HepG2 (cell line): ENCODE results near the gene EPC1. TPM values are rescaled to one million over a fixed set of nuclear protein-coding genes. Genes with fewer than 3 reads are reported as not detected.

Source experiments
- ATAC-seq: fragments of 200-7000 bp; cut with Tn5 transposase; 3 replicates; pipeline ENCODE4 v1.9.1; 2020; ENCODE audit warnings: mild to moderate bottlenecking, moderate library complexity
- BruUV-seq: library from RNA; stranded (reverse); fragments of 400-500 nt; replicated peaks from 2 replicates; lab custom pipeline; 2021; lab: Mats Ljungman, UMichigan
- CTCF ChIA-PET: fragments of 300-600 bp; formaldehyde crosslinking; extraction: SDS; loops from one replicate; lab custom pipeline; 2021; ENCODE audit warnings: low total read pairs, inconsistent platforms, low intra/inter-chr PET ratio; lab: Yijun Ruan, JAX
- POLR2A ChIA-PET: fragments of 350-600 bp; sonication (Branson Sonifier 250); formaldehyde crosslinking; loops from one replicate; lab custom pipeline; 2020; ENCODE audit warnings: antibody characterized with exemption, inconsistent platforms; lab: Yijun Ruan, JAX
- DNase-seq: peaks from one replicate; pipeline ENCODE4 v3.0.0-alpha.2; 2015; ENCODE audit warnings: low spot score
- FAIRE-seq: peaks from 3 replicates; lab custom pipeline; 2011; peaks lifted over from hg19 to GRCh38; lab: Jason Lieb, UNC
- H2AFZ ChIP-seq: one replicate; pipeline ENCODE4 v1.6.1; 2011; ENCODE audit warnings: low read length, inconsistent platforms
- H3K27ac ChIP-seq: fragments of 300-600 bp; 3 replicates; pipeline ENCODE4 v1.8.0; 2011; ENCODE audit warnings: mixed run types, mild to moderate bottlenecking, mixed read lengths, low read length, inconsistent platforms; ENCODE audit not compliant: insufficient read depth; ENCODE audit errors: extremely low read length
- H3K27me3 ChIP-seq, 2 experiments: fragments of 200-600 bp in 1 of 2; 2 replicates in 1 of 2; 3 replicates in 1 of 2; pipeline versions ENCODE4 v1.6.0 to v1.8.0; 2011; ENCODE audit warnings: low read length in 2 of 2, mild to moderate bottlenecking in 2 of 2, moderate library complexity in 2 of 2, inconsistent platforms in 1 of 2; ENCODE audit not compliant: insufficient read depth in 2 of 2, control insufficient read depth in 1 of 2
- H3K36me3 ChIP-seq, 2 experiments: fragments of 200-600 bp in 1 of 2; replicated peaks in 1 of 2; 2 replicates in 1 of 2; 3 replicates in 1 of 2; pipeline versions ENCODE4 v1.5.1 to v1.8.0; 2011; ENCODE audit warnings: low read length in 2 of 2, inconsistent platforms in 1 of 2; ENCODE audit not compliant: insufficient read depth in 2 of 2, control insufficient read depth in 1 of 2
- H3K4me1 ChIP-seq: 2 replicates; pipeline ENCODE4 v1.5.1; 2012; ENCODE audit warnings: low read length, inconsistent platforms; ENCODE audit not compliant: insufficient read depth
- H3K4me2 ChIP-seq: 2 replicates; pipeline ENCODE4 v1.6.0; 2011; ENCODE audit warnings: low read depth, low read length, inconsistent platforms
- H3K4me3 ChIP-seq, 3 experiments: fragments of 200-600 bp in 1 of 3; sonication (generic), shearing (Covaris generic) in 1 of 3; replicated peaks in 1 of 3; 2 replicates each; pipeline ENCODE4 v1.5.1; 2011 to 2016; ENCODE audit warnings: low read length in 3 of 3, inconsistent platforms in 2 of 3, low read depth in 2 of 3, mild to moderate bottlenecking in 2 of 3, control low read depth in 1 of 3, mixed read lengths in 1 of 3; ENCODE audit not compliant: insufficient read depth in 1 of 3
- H3K79me2 ChIP-seq: one replicate; pipeline ENCODE4 v1.6.1; 2011; ENCODE audit warnings: low read length, inconsistent platforms; ENCODE audit not compliant: insufficient read depth
- H3K9ac ChIP-seq: 2 replicates; pipeline ENCODE4 v1.6.0; 2011; ENCODE audit warnings: mild to moderate bottlenecking, low read depth, low read length, inconsistent platforms; ENCODE audit not compliant: insufficient read depth
- H3K9me3 ChIP-seq: 2 replicates; pipeline ENCODE4 v1.5.1; 2012; ENCODE audit warnings: mild to moderate bottlenecking, low read length
- H4K20me1 ChIP-seq: 2 replicates; pipeline ENCODE4 v1.6.0; 2011; ENCODE audit warnings: inconsistent platforms, mild to moderate bottlenecking, low read length, moderate library complexity; ENCODE audit not compliant: insufficient read depth
- CBX1 ChIP-seq: IDR thresholded peaks from one replicate; pipeline ENCODE4 v1.6.1; 2016; ENCODE audit warnings: antibody characterized with exemption, low read depth
- CCAR2 ChIP-seq: fragments of 200-400 bp; formaldehyde crosslinking; optimal IDR thresholded peaks from 2 replicates; pipeline ENCODE3; 2018; ENCODE audit warnings: low read depth, mild to moderate bottlenecking, low read length, moderate library complexity
- HHEX ChIP-seq: IDR thresholded peaks from 2 replicates; pipeline ENCODE4 v1.6.1; 2016; ENCODE audit warnings: control low read depth
- MAF1 ChIP-seq: sonication (generic); formaldehyde crosslinking; IDR thresholded peaks from 2 replicates; pipeline ENCODE4 v1.5.0; 2020; ENCODE audit warnings: missing genetic modification reagents, borderline replicate concordance
- NFATC3 ChIP-seq: sonication (generic); formaldehyde crosslinking; IDR thresholded peaks from 2 replicates; pipeline ENCODE4 v1.5.1; 2020; ENCODE audit warnings: mild to moderate bottlenecking, missing genetic modification reagents
- NKX3-1 ChIP-seq: sonication (generic); formaldehyde crosslinking; IDR thresholded peaks from 2 replicates; pipeline ENCODE4 v1.5.0; 2020; ENCODE audit warnings: missing genetic modification reagents
- SMAD3 ChIP-seq: sonication (generic); formaldehyde crosslinking; IDR thresholded peaks from 2 replicates; pipeline ENCODE4 v1.4.0; 2020; ENCODE audit warnings: missing genetic modification reagents
- SRF ChIP-seq: IDR thresholded peaks from 2 replicates; pipeline ENCODE4 v1.6.1; 2011; ENCODE audit warnings: mild to moderate bottlenecking, low read depth, low read length, moderate library complexity
- SRY ChIP-seq: sonication (generic); formaldehyde crosslinking; IDR thresholded peaks from 2 replicates; pipeline ENCODE4 v1.8.0; 2022; ENCODE audit warnings: mild to moderate bottlenecking, missing genetic modification reagents
- ZBTB42 ChIP-seq: sonication (generic); formaldehyde crosslinking; IDR thresholded peaks from 2 replicates; pipeline ENCODE4 v1.5.0; 2020; ENCODE audit warnings: mild to moderate bottlenecking, missing genetic modification reagents
- ZNF276 ChIP-seq: sonication (generic); formaldehyde crosslinking; IDR thresholded peaks from 2 replicates; pipeline ENCODE4 v1.4.0; 2020; ENCODE audit warnings: mild to moderate bottlenecking, low read depth, missing genetic modification reagents
- ZNF557 ChIP-seq: sonication (generic); formaldehyde crosslinking; IDR thresholded peaks from 2 replicates; pipeline ENCODE4 v1.4.0; 2020; ENCODE audit warnings: missing genetic modification reagents
- ZNF773 ChIP-seq: sonication (generic); formaldehyde crosslinking; IDR thresholded peaks from 2 replicates; pipeline ENCODE4 v1.4.0; 2020; ENCODE audit warnings: missing genetic modification reagents, borderline replicate concordance
- WGBS: methylation state at CpG from one replicate; pipeline ENCODE4 v1.1.6; 2017; ENCODE audit warnings: low lambda C conversion rate; 5-methylcytosine and 5-hydroxymethylcytosine counted together
- in situ Hi-C: cut with HindIII; loops from 2 replicates; pipeline ENCODE4 v1.10.0; 2017; ENCODE audit warnings: low pct_unique_long_range_greater_than_20kb; ENCODE audit not compliant: extremely low pct_ligation_motif_present
- intact Hi-C: fragments of 100-400 bp; cut with micrococcal nuclease; formaldehyde crosslinking; loops from one replicate; pipeline ENCODE4 v1.10.0; 2022; ENCODE audit not compliant: unreplicated experiment
- polyA plus RNA-seq, 8 experiments: library from polyadenylated mRNA; depleted of rRNA in 3 of 8; stranded (reverse) in 7 of 8; unstranded in 1 of 8; fragments of >200 nt; fragmentation: Illumina TruSeq in 4 of 8; extraction: Trizol in 4 of 8; gene quantifications; 2 replicates each; pipeline versions ENCODE4 v1.2.1 to v1.2.3, GENCODE V29; 2011 to 2016; ENCODE audit warnings: low read depth in 4 of 8, missing spikeins in 1 of 8, mixed read lengths in 1 of 8; ENCODE audit not compliant: insufficient read depth in 1 of 8
- total RNA-seq, 5 experiments: library from RNA; depleted of rRNA; stranded (reverse); fragments of >200 nt; fragmentation: Illumina TruSeq; extraction: Trizol; gene quantifications; 2 replicates each; pipeline ENCODE4 v1.2.3, GENCODE V29; 2016; ENCODE audit warnings: low read depth in 1 of 5
- TF ChIP-seq, protein P1 (sequence below): sonication (generic); formaldehyde crosslinking; IDR thresholded peaks from 2 replicates; pipeline ENCODE4 v1.4.0; 2020; ENCODE audit warnings: missing genetic modification reagents, mild to moderate bottlenecking, borderline replicate concordance

The EPC1 gene
- total and polyA plus RNA-seq, 2 of the 13 experiments (the other 11 are each of a cell fraction or from before 2014, with no cell fraction given): 28.7 to 44.2 TPM

DNA sequence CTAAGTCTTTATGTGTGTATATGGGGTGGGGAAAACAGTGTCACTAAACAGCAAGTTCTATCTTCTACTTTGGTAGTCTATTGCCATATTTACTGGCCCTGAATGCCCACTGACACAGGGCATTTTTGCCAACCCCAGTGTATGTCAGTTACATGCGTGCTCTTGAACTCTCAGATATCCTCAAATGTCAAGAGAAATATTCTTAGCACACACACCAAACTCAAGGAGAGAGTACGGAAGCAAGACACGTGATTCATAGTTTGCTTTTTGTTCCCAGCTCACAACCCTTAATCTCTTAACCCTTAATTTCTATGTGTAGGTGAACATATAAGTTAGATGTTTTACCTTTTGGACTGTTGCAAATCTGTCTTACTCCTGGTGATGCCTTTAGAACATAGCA lies 39.3 kb downstream of the EPC1 start:
- Histone ChIP-seq H3K4me2 (no peak overlapping the region), H3K36me3 (peaks cover 3 to 38% of the 10 kb centered on the region in 2 experiments), H3K27me3 (no peaks in the 10 kb centered on the region; a peak in 1 of 5 replicates), H3K9ac (no peak overlapping the region), H2AFZ (no peak overlapping the region)
- in situ Hi-C loops: no loop called here
- TF ChIP-seq SRY (CRISPR knock-in tag) (no peak), MAF1 (no peak), HHEX (CRISPR knock-in tag) (no peak), SMAD3 (no peak), CCAR2 (no peak), NFATC3 (CRISPR knock-in tag) (no peak), NKX3-1 (no peak), CBX1 (no peak), SRF (no peak), ZNF773 (no peak), ZNF276 (CRISPR knock-in tag) (no peak), ZBTB42 (no peak), ZNF557 (CRISPR knock-in tag) (no peak)
- TF ChIP-seq, protein P1, sequence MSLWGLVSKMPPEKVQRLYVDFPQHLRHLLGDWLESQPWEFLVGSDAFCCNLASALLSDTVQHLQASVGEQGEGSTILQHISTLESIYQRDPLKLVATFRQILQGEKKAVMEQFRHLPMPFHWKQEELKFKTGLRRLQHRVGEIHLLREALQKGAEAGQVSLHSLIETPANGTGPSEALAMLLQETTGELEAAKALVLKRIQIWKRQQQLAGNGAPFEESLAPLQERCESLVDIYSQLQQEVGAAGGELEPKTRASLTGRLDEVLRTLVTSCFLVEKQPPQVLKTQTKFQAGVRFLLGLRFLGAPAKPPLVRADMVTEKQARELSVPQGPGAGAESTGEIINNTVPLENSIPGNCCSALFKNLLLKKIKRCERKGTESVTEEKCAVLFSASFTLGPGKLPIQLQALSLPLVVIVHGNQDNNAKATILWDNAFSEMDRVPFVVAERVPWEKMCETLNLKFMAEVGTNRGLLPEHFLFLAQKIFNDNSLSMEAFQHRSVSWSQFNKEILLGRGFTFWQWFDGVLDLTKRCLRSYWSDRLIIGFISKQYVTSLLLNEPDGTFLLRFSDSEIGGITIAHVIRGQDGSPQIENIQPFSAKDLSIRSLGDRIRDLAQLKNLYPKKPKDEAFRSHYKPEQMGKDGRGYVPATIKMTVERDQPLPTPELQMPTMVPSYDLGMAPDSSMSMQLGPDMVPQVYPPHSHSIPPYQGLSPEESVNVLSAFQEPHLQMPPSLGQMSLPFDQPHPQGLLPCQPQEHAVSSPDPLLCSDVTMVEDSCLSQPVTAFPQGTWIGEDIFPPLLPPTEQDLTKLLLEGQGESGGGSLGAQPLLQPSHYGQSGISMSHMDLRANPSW (CRISPR knock-in tag): no peak
- TF ChIP-seq, all 625 proteins: peak for 0
- ChIA-PET CTCF (no interaction called here), POLR2A (no interaction called here)
- Histone ChIP-seq H3K79me2 (peaks cover 72% of the 10 kb centered on the region), H3K9me3 (no peaks in the 10 kb centered on the region), H4K20me1 (peaks cover 23% of the 10 kb centered on the region), H3K27ac (no peak overlapping the region), H3K4me3 (no peak overlapping the region), H3K4me1 (no peaks in the 10 kb centered on the region)
- no TSS peak for BruUV-seq
- ATAC-seq: no peak
- FAIRE-seq: peak; percentile 12
- intact Hi-C loops: no loop called here
- 86% methylated on average over 3 of the region's 3 CpGs for WGBS
- DNase-seq: no peak
